HTERT RPE-1 (cell line): ENCODE results near the gene RHEB.

ENCODE experiments used
- in situ Hi-C: fragments of 300-500 bp; cut with MboI; formaldehyde crosslinking; loops from 4 replicates; pipeline ENCODE4 v1.14.3; 2020; ENCODE audit warnings: low sequenced_read_pairs

RHEB gene

GRCh38 chr7:151481650-151482505 lies 37.8 kb downstream of the RHEB start:
- in situ Hi-C loops = no loop called here

- in situ Hi-C loops = no loop called here
Measured at GRCh38 chr7:151477867-151478266, 41.8 kb downstream of the RHEB start.

- in situ Hi-C loops = no loop called here
Measured at GRCh38 chr7:151472644-151473380, 46.9 kb downstream of the RHEB start.

- in situ Hi-C loops = no loop called here
Measured at GRCh38 chr7:151470711-151471110, 49.0 kb downstream of the RHEB start.

- in situ Hi-C loops = no loop called here
Measured at GRCh38 chr7:151469281-151469680, 50.4 kb downstream of the RHEB start.

- in situ Hi-C loops = no loop called here
Measured at GRCh38 chr7:151468217-151469018, 51.3 kb downstream of the RHEB start.

GRCh38 chr7:151465169-151465568 lies 54.5 kb downstream of the RHEB start:
- in situ Hi-C loops = no loop called here

- in situ Hi-C loops = no loop called here
Measured at GRCh38 chr7:151462306-151462779, 57.4 kb downstream of the RHEB start.

- in situ Hi-C loops = no loop called here
Measured at GRCh38 chr7:151461942-151462230, 57.8 kb downstream of the RHEB start.

- in situ Hi-C loops = no loop called here
Measured at GRCh38 chr7:151461096-151461941, 58.4 kb downstream of the RHEB start.

- in situ Hi-C loops = no loop called here
Measured at GRCh38 chr7:151460474-151460855, 59.2 kb downstream of the RHEB start.

GRCh38 chr7:151459726-151460473 lies 59.8 kb downstream of the RHEB start:
- in situ Hi-C loops = no loop called here

- in situ Hi-C loops = no loop called here
Measured at GRCh38 chr7:151457534-151457933, 62.2 kb downstream of the RHEB start.

- in situ Hi-C loops = no loop called here
Measured at GRCh38 chr7:151456782-151457181, 62.9 kb downstream of the RHEB start.

- in situ Hi-C loops = no loop called here
Measured at GRCh38 chr7:151456276-151456675, 63.4 kb downstream of the RHEB start.

- in situ Hi-C loops = no loop called here
Measured at GRCh38 chr7:151455690-151456089, 64.0 kb downstream of the RHEB start.

GRCh38 chr7:151454932-151455530 lies 64.7 kb downstream of the RHEB start:
- in situ Hi-C loops = no loop called here

- in situ Hi-C loops = no loop called here
Measured at GRCh38 chr7:151454305-151454704, 65.4 kb downstream of the RHEB start.

GRCh38 chr7:151453326-151453791 lies 66.3 kb downstream of the RHEB start:
- in situ Hi-C loops = no loop called here
